IPS-18a (cell line): Measurements from ENCODE around the gene JAG1.
"Not testable (repeated sequence)": the region's sequence is repeated elsewhere in the genome, so short reads cannot be mapped to it uniquely, and the experiment has no call there.

Experiments used
- H3K27ac ChIP-seq: one replicate; pipeline ENCODE4 v1.5.1; 2013; ENCODE audit warnings: low read length
- H3K27me3 ChIP-seq: one replicate; pipeline ENCODE4 v1.6.1; 2013; ENCODE audit warnings: mild to moderate bottlenecking, low read length; ENCODE audit not compliant: control insufficient read depth, insufficient read depth
- H3K36me3 ChIP-seq: one replicate; pipeline ENCODE4 v1.6.1; 2013; ENCODE audit warnings: low read depth, low read length; ENCODE audit not compliant: control insufficient read depth
- H3K4me1 ChIP-seq: one replicate; pipeline ENCODE4 v1.6.1; 2013; ENCODE audit warnings: low read depth, low read length; ENCODE audit not compliant: control insufficient read depth
- H3K4me3 ChIP-seq: one replicate; pipeline ENCODE4 v1.5.1; 2013; ENCODE audit warnings: low read length
- H3K9ac ChIP-seq: one replicate; pipeline ENCODE4 v1.6.1; 2013; ENCODE audit warnings: mild to moderate bottlenecking, low read length, moderate library complexity
- H3K9me3 ChIP-seq: one replicate; pipeline ENCODE4 v1.6.1; 2013; ENCODE audit warnings: low read depth, low read length; ENCODE audit not compliant: control insufficient read depth

JAG1 gene

GRCh38 chr20:10596710-10597121 is 77.1 kb downstream of the JAG1 start:
- Histone ChIP-seq H3K4me3 (no peak overlapping the region), H3K9me3 (no peaks in the 10 kb centered on the region), H3K27me3 (no peaks in the 10 kb centered on the region), H3K9ac (no peak overlapping the region), H3K4me1 (no peaks in the 10 kb centered on the region), H3K27ac (no peak overlapping the region), H3K36me3 (no peaks in the 10 kb centered on the region)

GRCh38 chr20:10595985-10596384 is 77.8 kb downstream of the JAG1 start:
- H3K4me1 ChIP-seq: no peaks in the 10 kb centered on the region
- no peaks in the 10 kb centered on the region for H3K9me3 ChIP-seq
- H3K9ac ChIP-seq: no peak overlapping the region
- H3K27me3 ChIP-seq: no peaks in the 10 kb centered on the region
- H3K27ac ChIP-seq: no peak overlapping the region
- H3K36me3 ChIP-seq: no peaks in the 10 kb centered on the region
- H3K4me3 ChIP-seq: no peak overlapping the region

- no peaks in the 10 kb centered on the region for H3K36me3 ChIP-seq
- no peak overlapping the region for H3K27ac ChIP-seq
- H3K27me3 ChIP-seq: no peaks in the 10 kb centered on the region
- no peak overlapping the region for H3K4me3 ChIP-seq
- no peak overlapping the region for H3K9ac ChIP-seq
- H3K4me1 ChIP-seq: no peaks in the 10 kb centered on the region
- H3K9me3 ChIP-seq: no peaks in the 10 kb centered on the region
Measured at GRCh38 chr20:10595266-10595665, 78.5 kb downstream of the JAG1 start.

GRCh38 chr20:10594296-10594868 is 79.4 kb downstream of the JAG1 start:
- Histone ChIP-seq H3K4me1 (no peaks in the 10 kb centered on the region), H3K27me3 (no peaks in the 10 kb centered on the region), H3K27ac (no peak overlapping the region), H3K9ac (no peak overlapping the region), H3K4me3 (no peak overlapping the region), H3K36me3 (no peaks in the 10 kb centered on the region), H3K9me3 (no peaks in the 10 kb centered on the region)

- no peak overlapping the region for H3K27ac ChIP-seq
- H3K9ac ChIP-seq: no peak overlapping the region
- H3K4me3 ChIP-seq: no peak overlapping the region
- no peaks in the 10 kb centered on the region for H3K36me3 ChIP-seq
- H3K9me3 ChIP-seq: no peaks in the 10 kb centered on the region
- H3K4me1 ChIP-seq: no peaks in the 10 kb centered on the region
- no peaks in the 10 kb centered on the region for H3K27me3 ChIP-seq
Measured at GRCh38 chr20:10591946-10592521, 81.8 kb downstream of the JAG1 start.

GRCh38 chr20:10590950-10591671 is 82.7 kb downstream of the JAG1 start:
- Histone ChIP-seq H3K27me3 (no peaks in the 10 kb centered on the region), H3K4me1 (no peaks in the 10 kb centered on the region), H3K4me3 (no peak overlapping the region), H3K9ac (no peak overlapping the region), H3K9me3 (no peaks in the 10 kb centered on the region), H3K36me3 (no peaks in the 10 kb centered on the region), H3K27ac (no peak overlapping the region)

GRCh38 chr20:10590446-10590845 is 83.4 kb downstream of the JAG1 start:
- H3K27ac ChIP-seq: not testable (repeated sequence)

More at GRCh38 chr20:10590446-10590845, 83.4 kb downstream of the JAG1 start:
- not testable (repeated sequence) for H3K36me3 ChIP-seq, H3K9me3 ChIP-seq, H3K4me3 ChIP-seq, H3K4me1 ChIP-seq, H3K9ac ChIP-seq, H3K27me3 ChIP-seq
